K562 (cell line): ENCODE data around the gene VPS45. TPM values are rescaled to one million over a fixed set of nuclear protein-coding genes. Genes with fewer than 3 reads are reported as not detected.
A peak's percentile ranks its signal among the peaks of the same experiment; 100 is the strongest.

Experiments used
- ATAC-seq: fragments of 200-7000 bp; cut with Tn5 transposase; 3 replicates; pipeline ENCODE4 v1.9.1; 2020; ENCODE audit warnings: moderate library complexity
- BruUV-seq: library from RNA; stranded (reverse); fragments of 400-500 nt; replicated peaks from 2 replicates; lab custom pipeline; 2021; lab: Mats Ljungman, UMichigan
- CTCF ChIA-PET: fragments of 300-600 bp; formaldehyde crosslinking; extraction: SDS; loops from one replicate; lab custom pipeline; 2021; ENCODE audit warnings: low intra/inter-chr PET ratio; lab: Yijun Ruan, JAX
- POLR2A ChIA-PET: fragments of 300-600, 350-650 bp; sonication (Branson Sonifier 250); formaldehyde crosslinking; extraction: SDS; loops from one replicate; lab custom pipeline; 2021; ENCODE audit warnings: antibody characterized with exemption, inconsistent platforms; lab: Yijun Ruan, JAX
- DNase-seq, 4 experiments: peaks; one replicate each; pipeline versions ENCODE4 v3.0.0 to v3.0.0-alpha.2; 2011 to 2018; ENCODE audit warnings: low spot score in 3 of 4, mixed read lengths in 3 of 4; ENCODE audit errors: extremely low read depth in 1 of 4
- FAIRE-seq: peaks from 2 replicates; lab custom pipeline; 2011; peaks lifted over from hg19 to GRCh38; lab: Jason Lieb, UNC
- H2AFZ ChIP-seq: 2 replicates; pipeline ENCODE4 v1.6.0; 2011; ENCODE audit warnings: low read depth, low read length, control low read depth, inconsistent platforms
- H3K27ac ChIP-seq: fragments of 200-600 bp; 3 replicates; pipeline ENCODE4 v1.8.0; 2011; ENCODE audit warnings: low read depth, mild to moderate bottlenecking, control low read depth, inconsistent platforms, low read length, moderate library complexity, mixed read lengths; ENCODE audit errors: extremely low read depth
- H3K27me3 ChIP-seq, 2 experiments: fragments of 300-600 bp in 1 of 2; 2 replicates in 1 of 2; 3 replicates in 1 of 2; pipeline versions ENCODE4 v1.6.0 to v1.8.0; 2011; ENCODE audit warnings: inconsistent platforms in 2 of 2, low read length in 2 of 2, mild to moderate bottlenecking in 1 of 2, mixed read lengths in 1 of 2, moderate library complexity in 1 of 2; ENCODE audit not compliant: control insufficient read depth in 2 of 2, insufficient read depth in 2 of 2
- H3K36me3 ChIP-seq: fragments of 300-600 bp; 3 replicates; pipeline ENCODE4 v1.8.0; 2011; ENCODE audit warnings: mild to moderate bottlenecking, low read length, inconsistent platforms; ENCODE audit not compliant: control insufficient read depth, insufficient read depth
- H3K4me1 ChIP-seq, 2 experiments: fragments of 200-600 bp in 1 of 2; replicated peaks in 1 of 2; 2 replicates in 1 of 2; 3 replicates in 1 of 2; pipeline versions ENCODE4 v1.5.1 to v1.8.0; 2011; ENCODE audit warnings: inconsistent platforms in 2 of 2, low read length in 2 of 2, mild to moderate bottlenecking in 1 of 2, mixed read lengths in 1 of 2, moderate library complexity in 1 of 2; ENCODE audit not compliant: control insufficient read depth in 2 of 2, insufficient read depth in 2 of 2
- H3K4me2 ChIP-seq: 2 replicates; pipeline ENCODE4 v1.6.1; 2011; ENCODE audit warnings: low read length, control low read depth, inconsistent platforms, mixed read lengths; ENCODE audit not compliant: insufficient read depth
- H3K4me3 ChIP-seq: fragments of 200-600 bp; sonication (generic), shearing (Covaris generic); 2 replicates; pipeline ENCODE4 v1.5.1; 2016; ENCODE audit warnings: control low read depth, inconsistent platforms
- H3K79me2 ChIP-seq: fragments of 200-600 bp; 3 replicates; pipeline ENCODE4 v1.8.0; 2011; ENCODE audit warnings: low read length, inconsistent platforms; ENCODE audit not compliant: control insufficient read depth, insufficient read depth
- H3K9ac ChIP-seq, 2 experiments: 2 replicates each; pipeline versions ENCODE4 v1.6.0 to v1.6.1; 2011; ENCODE audit warnings: low read depth in 2 of 2, low read length in 2 of 2, control low read depth in 1 of 2, inconsistent platforms in 1 of 2, mild to moderate bottlenecking in 1 of 2, mixed read lengths in 1 of 2; ENCODE audit not compliant: insufficient read depth in 1 of 2
- H3K9me1 ChIP-seq: one replicate; pipeline ENCODE4 v1.6.0; 2011; ENCODE audit warnings: inconsistent platforms, mild to moderate bottlenecking, low read length, moderate library complexity; ENCODE audit not compliant: control insufficient read depth, insufficient read depth
- H3K9me3 ChIP-seq: replicated peaks from 2 replicates; pipeline ENCODE4 v1.5.1; 2011; ENCODE audit warnings: low read depth, low read length, inconsistent platforms; ENCODE audit not compliant: control insufficient read depth, insufficient read depth
- H4K20me1 ChIP-seq: replicated peaks from 2 replicates; pipeline ENCODE4 v1.6.1; 2011; ENCODE audit warnings: low read length, inconsistent platforms, mixed read lengths; ENCODE audit not compliant: control insufficient read depth, insufficient read depth
- ARID2 ChIP-seq: fragments of 450-650 bp; IDR thresholded peaks from 2 replicates; pipeline ENCODE4 v1.6.1; 2017; ENCODE audit warnings: antibody characterized with exemption, mild to moderate bottlenecking
- CREB1 ChIP-seq, 2 experiments: sonication (generic) in 1 of 2; formaldehyde crosslinking in 1 of 2; IDR thresholded peaks; 2 replicates each; pipeline versions ENCODE4 v1.6.1 to v1.8.0; 2012 to 2022; ENCODE audit warnings: inconsistent platforms in 1 of 2, mild to moderate bottlenecking in 1 of 2, missing genetic modification reagents in 1 of 2, moderate library complexity in 1 of 2
- DEAF1 ChIP-seq: fragments of 450-650 bp; formaldehyde crosslinking; IDR thresholded peaks from 2 replicates; pipeline ENCODE4 v1.4.0; 2020; ENCODE audit warnings: mild to moderate bottlenecking, moderate library complexity
- FOXA3 ChIP-seq, 2 experiments: fragments of 450-650 bp in 1 of 2; sonication (generic) in 1 of 2; formaldehyde crosslinking; IDR thresholded peaks in 1 of 2; conservative IDR thresholded peaks in 1 of 2; 2 replicates each; pipeline versions ENCODE4 v1.4.0 to v1.8.0; 2020 to 2022; ENCODE audit warnings: mild to moderate bottlenecking in 2 of 2, missing genetic modification reagents in 1 of 2
- RAD21 ChIP-seq, 2 experiments: fragments of 250-450 bp in 1 of 2; fragments of 450-650 bp in 1 of 2; sonication (Bioruptor Pico) in 1 of 2; formaldehyde crosslinking in 1 of 2; IDR thresholded peaks in 1 of 2; conservative IDR thresholded peaks in 1 of 2; 2 replicates each; pipeline versions ENCODE4 v1.4.0 to v1.8.0; 2020 to 2022; ENCODE audit warnings: mild to moderate bottlenecking in 2 of 2, moderate library complexity in 1 of 2
- SMC3 ChIP-seq: conservative IDR thresholded peaks from 2 replicates; pipeline ENCODE4 v1.6.1; 2011; ENCODE audit warnings: low read depth, low read length, improper control_type of control experiment; ENCODE audit not compliant: insufficient read depth
- WGBS: fragments of 100-300 bp; shearing (Covaris generic); methylation state at CpG from one replicate; pipeline ENCODE4 v1.1.6; 2016; ENCODE audit warnings: low coverage, mixed read lengths; ENCODE audit not compliant: insufficient coverage; ENCODE audit errors: missing lambda C conversion rate; 5-methylcytosine and 5-hydroxymethylcytosine counted together
- in situ Hi-C: fragments of 300-500 bp; cut with MboI; formaldehyde crosslinking; loops from 4 replicates; pipeline ENCODE4 v1.15.0; 2018; ENCODE audit warnings: inconsistent platforms, mixed read lengths
- intact Hi-C: fragments of 100-400 bp; cut with micrococcal nuclease; formaldehyde crosslinking; loops from 2 replicates; pipeline ENCODE4 v1.14.2; 2022
- polyA plus RNA-seq, 8 experiments: library from polyadenylated mRNA; depleted of rRNA in 4 of 8; stranded (reverse) in 5 of 8; unstranded in 3 of 8; fragments of >200 nt; fragmentation: Nextera tagmentation in 2 of 8; fragmentation: Illumina TruSeq in 1 of 8; extraction: Ambion mirVana in 2 of 8; extraction: Trizol in 1 of 8; gene quantifications; 2 replicates each; pipeline versions ENCODE4 v1.2.1 to v1.2.3, GENCODE V29; 2011 to 2014; ENCODE audit warnings: inconsistent platforms in 1 of 8, missing spikeins in 1 of 8
- total RNA-seq, 7 experiments: library from RNA; depleted of rRNA in 6 of 7; stranded (reverse); fragments of >200 nt in 6 of 7; fragmentation: Illumina TruSeq in 2 of 7; extraction: Trizol in 2 of 7; gene quantifications; 2 replicates each; pipeline versions ENCODE4 v1.2.1 to v1.2.3, GENCODE V29; 2011 to 2021; ENCODE audit warnings: low replicate concordance in 1 of 7
- TF ChIP-seq, protein P1 (sequence below), 2 experiments: fragments of 450-650 bp; formaldehyde crosslinking in 1 of 2; IDR thresholded peaks; 2 replicates each; pipeline versions ENCODE4 v1.4.0 to v1.6.1; 2014 to 2020; ENCODE audit warnings: mild to moderate bottlenecking in 2 of 2, borderline replicate concordance in 1 of 2, low read depth in 1 of 2

VPS45 gene
- total and polyA plus RNA-seq, 9 of the 15 experiments (the other 6 are each of a cell fraction or from before 2014, with no cell fraction given): 17.9 to 48.2 (median 34.4) TPM

DNA sequence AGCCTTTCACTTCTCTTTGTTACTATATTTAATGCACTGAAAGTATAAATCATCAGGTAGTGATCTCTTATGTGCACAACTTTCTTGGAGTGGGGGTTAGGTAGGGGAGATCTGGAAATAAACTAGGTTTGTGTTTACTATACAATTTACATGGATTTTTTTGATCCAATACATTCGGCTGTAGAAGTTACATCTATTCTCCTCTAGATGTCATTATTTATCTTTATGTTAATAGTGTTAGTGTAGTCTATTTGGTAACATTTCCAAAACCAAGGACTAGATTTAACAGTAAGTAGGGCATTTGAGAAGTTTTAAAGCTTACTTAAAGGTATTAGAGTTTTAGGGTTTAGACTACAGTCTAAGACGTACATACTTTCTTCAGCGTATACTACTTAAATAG, 5.4 kb downstream of the VPS45 start:
- H2AFZ ChIP-seq: no peak overlapping the region
- peaks cover 51% of the 10 kb centered on the region; the same call in 2 of the 3 replicates for H3K36me3 ChIP-seq
- no peaks in the 10 kb centered on the region for H3K9me3 ChIP-seq
- in situ Hi-C loops (no loop called here), intact Hi-C loops (loop anchor here (1.0 kb wide), 1 partner anchor 95 kb away; no protein-coding TSS in a partner anchor)
- no peak overlapping the region for H3K4me2 ChIP-seq
- H3K9me1 ChIP-seq: no peaks in the 10 kb centered on the region
- ATAC-seq: peak; percentile 62
- no peaks in the 10 kb centered on the region for H3K27me3 ChIP-seq
- 80% methylated on average over 3 of the region's 3 CpGs for WGBS
- DNase-seq: no peak
- no peak overlapping the region for H3K9ac ChIP-seq
- ChIA-PET CTCF (interaction anchor here (0.6 to 2.0 kb wide), 8 partner anchors 90 to 1940 kb away, joined by 3 to 32 read pairs (median 4); no protein-coding TSS in a partner anchor), POLR2A (interaction anchor here (1.6 kb wide), 1 partner anchor 114 kb away, joined by 8 read pairs; no protein-coding TSS in a partner anchor)
- no peak overlapping the region for H3K4me3 ChIP-seq
- H3K4me1 ChIP-seq: peaks cover 0 to 15% of the 10 kb centered on the region in 2 experiments; a peak in 2 of 5 replicates
- BruUV-seq: no TSS peak
- FAIRE-seq: no peak
- H3K79me2 ChIP-seq: peaks cover 12% of the 10 kb centered on the region
- H4K20me1 ChIP-seq: no peaks in the 10 kb centered on the region
- no peak overlapping the region for H3K27ac ChIP-seq
- TF ChIP-seq CREB1 (IDR thresholded peaks at IDR 0.05) (no peak), CREB1 (CRISPR knock-in tag; IDR thresholded peaks at IDR 0.05) (no peak), ARID2 (0 out of 2 replicates have a peak, but pooled peaks have one; percentile 56), SMC3 (0 out of 2 replicates have a peak, but pooled peaks have one; percentile 13), RAD21 (CRISPR knock-in tag; conservative IDR thresholded peaks at IDR 0.05 in 1 of 2, IDR thresholded peaks at IDR 0.05 in 1 of 2) (peak; percentile 69 to 79), FOXA3 (CRISPR knock-in tag; conservative IDR thresholded peaks at IDR 0.05 in 1 of 2, IDR thresholded peaks at IDR 0.05 in 1 of 2) (no peak), DEAF1 (CRISPR knock-in tag) (peak; percentile 50; the same call in 1 of the 2 replicates)
- TF ChIP-seq, protein P1, sequence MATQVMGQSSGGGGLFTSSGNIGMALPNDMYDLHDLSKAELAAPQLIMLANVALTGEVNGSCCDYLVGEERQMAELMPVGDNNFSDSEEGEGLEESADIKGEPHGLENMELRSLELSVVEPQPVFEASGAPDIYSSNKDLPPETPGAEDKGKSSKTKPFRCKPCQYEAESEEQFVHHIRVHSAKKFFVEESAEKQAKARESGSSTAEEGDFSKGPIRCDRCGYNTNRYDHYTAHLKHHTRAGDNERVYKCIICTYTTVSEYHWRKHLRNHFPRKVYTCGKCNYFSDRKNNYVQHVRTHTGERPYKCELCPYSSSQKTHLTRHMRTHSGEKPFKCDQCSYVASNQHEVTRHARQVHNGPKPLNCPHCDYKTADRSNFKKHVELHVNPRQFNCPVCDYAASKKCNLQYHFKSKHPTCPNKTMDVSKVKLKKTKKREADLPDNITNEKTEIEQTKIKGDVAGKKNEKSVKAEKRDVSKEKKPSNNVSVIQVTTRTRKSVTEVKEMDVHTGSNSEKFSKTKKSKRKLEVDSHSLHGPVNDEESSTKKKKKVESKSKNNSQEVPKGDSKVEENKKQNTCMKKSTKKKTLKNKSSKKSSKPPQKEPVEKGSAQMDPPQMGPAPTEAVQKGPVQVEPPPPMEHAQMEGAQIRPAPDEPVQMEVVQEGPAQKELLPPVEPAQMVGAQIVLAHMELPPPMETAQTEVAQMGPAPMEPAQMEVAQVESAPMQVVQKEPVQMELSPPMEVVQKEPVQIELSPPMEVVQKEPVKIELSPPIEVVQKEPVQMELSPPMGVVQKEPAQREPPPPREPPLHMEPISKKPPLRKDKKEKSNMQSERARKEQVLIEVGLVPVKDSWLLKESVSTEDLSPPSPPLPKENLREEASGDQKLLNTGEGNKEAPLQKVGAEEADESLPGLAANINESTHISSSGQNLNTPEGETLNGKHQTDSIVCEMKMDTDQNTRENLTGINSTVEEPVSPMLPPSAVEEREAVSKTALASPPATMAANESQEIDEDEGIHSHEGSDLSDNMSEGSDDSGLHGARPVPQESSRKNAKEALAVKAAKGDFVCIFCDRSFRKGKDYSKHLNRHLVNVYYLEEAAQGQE (IDR thresholded peaks at IDR 0.05; ENCODE audit: borderline replicate concordance): peak; percentile 78; the same call in 1 of the 2 replicates
- TF ChIP-seq, protein P1 (CRISPR knock-in tag; IDR thresholded peaks at IDR 0.05; ENCODE audit: low read depth): no peak
